Measurements from ENCODE around the gene ZCCHC24.

Gene ZCCHC24

DNA sequence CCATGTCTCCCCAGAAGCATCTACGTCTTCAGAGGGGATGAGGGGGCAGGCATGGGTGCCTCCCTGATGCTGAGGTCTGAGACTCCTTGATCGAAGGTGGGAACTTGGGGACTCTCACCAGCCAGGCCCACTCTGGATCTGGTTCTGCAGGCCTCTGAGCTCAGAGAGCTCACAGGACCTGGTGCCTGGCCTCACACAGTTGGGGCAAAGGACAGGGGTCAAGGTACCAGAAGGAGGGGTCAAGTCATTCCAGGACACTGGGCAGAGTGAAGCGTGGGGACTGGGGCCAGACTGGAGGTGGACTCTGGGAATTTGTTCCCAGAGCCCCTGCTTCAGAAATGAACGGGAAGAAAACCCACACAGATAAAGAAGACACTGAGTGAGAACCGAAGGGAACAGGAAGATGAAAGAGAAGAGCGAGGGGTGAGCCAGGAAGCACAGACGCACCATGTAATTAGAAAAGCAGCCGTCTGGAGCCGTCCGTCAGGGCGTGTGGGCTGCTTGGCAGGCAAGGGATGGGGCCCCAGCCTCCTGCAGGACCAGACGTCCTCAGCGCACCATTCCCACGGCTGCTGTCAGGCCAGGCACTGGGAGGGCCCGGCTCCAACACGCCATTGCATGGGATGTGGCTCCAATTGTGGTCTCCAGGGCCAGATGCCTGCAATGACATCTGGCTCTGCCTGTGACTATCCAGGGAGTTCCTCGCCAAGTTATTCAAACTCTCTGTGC lies 47.7 kb downstream of the ZCCHC24 start:
- H3K4me1 Mint-ChIP-seq (ENCODE audit: low read depth) = no peaks in the 10 kb centered on the region
- no peak overlapping the region for H3K27ac Mint-ChIP-seq
- no peaks in the 10 kb centered on the region for H3K36me3 Mint-ChIP-seq
- no peak overlapping the region for H3K4me3 Mint-ChIP-seq
- no peaks in the 10 kb centered on the region for H3K27me3 Mint-ChIP-seq
- H3K9me3 Mint-ChIP-seq (ENCODE audit: low read depth) = no peaks in the 10 kb centered on the region

DNA sequence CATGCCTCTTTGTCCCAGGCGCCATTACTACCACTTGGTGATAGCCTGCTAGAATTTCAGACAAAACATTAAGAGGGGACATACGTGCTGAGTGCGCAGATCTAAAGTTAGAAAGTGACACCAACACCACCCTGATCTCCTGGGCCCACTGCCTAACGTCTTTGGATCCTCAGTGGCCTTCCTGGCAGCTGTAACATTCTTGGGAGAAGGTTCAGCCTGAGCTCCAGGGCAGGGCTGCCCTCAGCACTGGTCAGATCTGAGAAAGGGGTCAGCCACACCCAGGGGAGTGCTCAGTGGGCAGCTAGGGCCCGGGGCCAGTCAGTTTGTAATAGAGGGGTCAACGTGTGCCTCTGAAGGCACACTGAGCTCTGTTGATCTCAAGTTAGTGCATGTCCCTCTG lies 48.4 kb downstream of the ZCCHC24 start:
- no peaks in the 10 kb centered on the region for H3K9me3 Mint-ChIP-seq (ENCODE audit: low read depth)
- no peaks in the 10 kb centered on the region for H3K36me3 Mint-ChIP-seq
- H3K4me3 Mint-ChIP-seq = no peak overlapping the region
- H3K27ac Mint-ChIP-seq = no peak overlapping the region
- H3K27me3 Mint-ChIP-seq = no peaks in the 10 kb centered on the region
- no peaks in the 10 kb centered on the region for H3K4me1 Mint-ChIP-seq (ENCODE audit: low read depth)

DNA sequence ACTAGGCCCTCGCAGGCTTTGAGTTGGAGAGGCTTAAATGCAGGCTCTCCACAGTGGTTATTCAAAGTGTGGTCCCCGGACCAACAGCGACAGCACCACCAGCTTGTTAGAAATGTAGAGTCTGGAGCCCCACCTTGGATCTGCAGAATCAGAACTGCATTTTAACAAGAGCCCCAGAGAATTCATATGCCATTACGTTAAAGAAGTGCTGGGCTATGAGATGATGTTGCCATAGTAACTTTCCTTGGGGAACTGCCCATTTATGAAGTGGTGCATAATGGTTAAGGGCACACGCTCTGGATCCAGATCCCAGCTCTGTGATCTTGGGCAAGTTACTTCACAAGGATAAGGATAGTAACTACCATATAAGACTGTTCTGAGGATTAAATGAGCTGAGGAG lies 48.9 kb downstream of the ZCCHC24 start:
- Mint-ChIP-seq H3K36me3 (no peaks in the 10 kb centered on the region), H3K4me1 (ENCODE audit: low read depth) (no peaks in the 10 kb centered on the region), H3K9me3 (ENCODE audit: low read depth) (no peaks in the 10 kb centered on the region), H3K27ac (no peak overlapping the region), H3K27me3 (no peaks in the 10 kb centered on the region), H3K4me3 (no peak overlapping the region)

DNA sequence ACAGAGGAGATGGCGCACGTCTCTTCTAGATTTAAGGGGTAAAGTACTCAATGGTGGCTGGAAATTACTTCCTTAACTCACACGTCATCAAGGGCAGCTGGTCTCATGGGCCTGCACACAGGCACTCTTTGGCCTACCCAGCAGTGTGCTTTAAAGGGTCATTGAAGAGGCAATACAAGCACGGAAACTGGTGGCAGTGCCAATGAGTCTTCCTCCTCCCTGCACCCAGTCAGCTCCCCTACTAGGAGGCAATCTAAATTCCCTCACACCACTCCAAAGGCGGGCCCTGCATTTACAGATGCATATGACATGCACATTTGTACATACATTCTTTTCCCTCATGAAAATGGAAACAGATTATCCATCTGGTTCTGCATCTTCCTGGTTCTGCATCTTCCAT lies 50.8 kb downstream of the ZCCHC24 start:
- Mint-ChIP-seq H3K27me3 (no peaks in the 10 kb centered on the region), H3K27ac (no peak overlapping the region), H3K36me3 (no peaks in the 10 kb centered on the region), H3K9me3 (ENCODE audit: low read depth) (no peaks in the 10 kb centered on the region), H3K4me3 (no peak overlapping the region), H3K4me1 (ENCODE audit: low read depth) (no peaks in the 10 kb centered on the region)

DNA sequence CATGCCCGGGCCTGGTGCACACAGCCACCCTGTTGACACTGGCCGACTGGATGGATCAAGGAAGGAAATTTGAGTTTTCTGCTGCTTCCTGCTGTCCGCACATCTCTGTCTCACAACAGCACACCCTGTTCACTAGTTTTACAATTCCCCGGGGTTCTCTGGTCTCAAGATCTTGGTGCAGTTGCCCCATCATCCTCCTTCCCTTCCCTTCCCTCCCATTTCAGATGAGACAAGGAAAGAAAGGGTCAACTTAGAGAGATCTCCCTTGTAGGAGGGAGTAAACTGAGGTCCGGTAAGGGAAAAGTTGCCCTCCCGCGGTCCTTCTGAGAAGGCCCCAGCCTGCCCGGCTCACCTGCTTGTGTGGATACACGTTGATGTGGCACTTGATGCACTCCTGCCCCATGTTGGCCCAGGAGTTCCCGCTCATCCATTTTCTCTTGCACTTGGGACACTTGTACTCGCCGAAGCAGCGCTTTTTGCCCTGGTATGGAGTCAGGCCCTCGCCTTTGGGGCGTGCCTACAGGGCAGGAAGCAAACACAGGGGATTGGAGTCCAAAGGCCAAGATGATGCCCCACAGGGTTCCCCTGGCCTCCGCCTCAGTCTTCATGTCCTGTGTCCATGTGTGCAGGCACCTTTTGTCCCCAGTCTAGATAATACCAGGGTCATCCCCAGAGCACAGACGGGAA lies 51.4 kb downstream of the ZCCHC24 start:
- no peaks in the 10 kb centered on the region for H3K27me3 Mint-ChIP-seq

DNA sequence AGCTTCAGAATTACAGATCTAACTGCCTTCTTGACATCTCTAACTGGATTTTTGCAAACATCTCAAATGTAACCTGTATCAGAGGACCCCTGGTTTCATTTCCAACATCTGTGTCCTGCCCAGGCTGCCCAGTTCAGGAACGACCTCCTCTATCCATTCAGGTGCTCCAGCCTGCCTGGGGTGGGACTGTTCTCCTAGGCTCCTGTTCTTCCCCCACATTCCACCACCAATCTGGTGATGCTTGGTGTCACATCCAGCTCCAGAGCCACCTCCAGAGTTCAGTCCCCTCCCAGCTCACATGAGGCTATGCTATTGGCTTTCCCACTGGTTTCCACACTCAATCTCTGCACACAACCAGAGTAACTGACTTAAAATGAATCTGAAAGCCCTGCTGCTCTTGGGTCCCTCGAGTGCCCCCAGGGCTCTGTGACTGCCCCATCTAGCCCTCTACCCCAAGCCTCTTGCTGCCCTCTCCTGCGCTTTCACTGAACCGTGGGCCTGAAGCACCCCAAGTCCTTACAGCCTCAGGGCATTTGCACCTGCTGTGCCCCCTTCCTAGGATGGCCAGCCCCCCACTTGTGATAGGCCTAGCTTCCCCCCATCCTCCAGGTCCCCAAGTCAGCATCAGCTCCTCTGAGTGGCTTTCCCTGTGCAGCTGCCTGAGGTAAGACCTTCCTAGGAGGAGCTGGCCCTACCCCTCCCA lies 52.1 kb downstream of the ZCCHC24 start:
- Mint-ChIP-seq H3K4me1 (ENCODE audit: low read depth) (no peaks in the 10 kb centered on the region), H3K27me3 (no peaks in the 10 kb centered on the region), H3K27ac (no peak overlapping the region), H3K36me3 (no peaks in the 10 kb centered on the region), H3K9me3 (ENCODE audit: low read depth) (no peaks in the 10 kb centered on the region), H3K4me3 (no peak overlapping the region)

More for the DNA sequence above, 51.4 kb downstream of the ZCCHC24 start:
- H3K4me1 Mint-ChIP-seq (ENCODE audit: low read depth) = no peaks in the 10 kb centered on the region
- H3K27ac Mint-ChIP-seq = no peak overlapping the region
- no peaks in the 10 kb centered on the region for H3K9me3 Mint-ChIP-seq (ENCODE audit: low read depth)
- no peak overlapping the region for H3K4me3 Mint-ChIP-seq
- no peaks in the 10 kb centered on the region for H3K36me3 Mint-ChIP-seq

DNA sequence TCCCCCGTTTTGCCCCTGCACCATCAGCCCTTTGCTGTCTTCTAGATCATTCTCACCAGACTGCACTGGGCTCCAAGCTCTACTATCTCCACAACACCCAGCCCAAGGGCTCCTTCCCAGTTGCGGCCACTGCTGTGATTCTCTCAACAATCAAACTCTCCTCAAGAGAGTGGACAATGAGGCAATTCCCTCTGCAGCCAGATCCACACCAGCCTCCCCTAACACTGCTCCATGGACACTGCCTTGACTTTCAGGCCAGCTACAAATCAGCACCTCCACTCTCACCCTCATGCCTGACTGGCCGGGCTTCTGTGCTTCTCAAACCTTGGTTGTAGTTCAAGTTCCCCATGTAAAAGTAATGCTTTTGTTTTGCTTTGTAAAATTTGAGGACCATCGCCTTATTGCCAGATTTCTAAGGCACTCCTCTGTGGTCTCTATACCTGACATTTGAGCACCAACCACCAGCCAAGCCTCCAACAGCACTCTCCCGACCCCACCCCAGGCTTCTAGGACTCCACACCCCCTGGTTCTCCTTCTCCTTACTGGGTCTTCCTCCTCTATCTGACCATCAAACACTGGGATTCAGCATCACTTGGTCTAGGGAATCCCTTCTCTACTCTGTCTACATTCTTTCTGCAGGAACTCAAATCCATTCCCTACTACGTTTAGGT lies 52.8 kb downstream of the ZCCHC24 start:
- no peak overlapping the region for H3K4me3 Mint-ChIP-seq
- H3K27ac Mint-ChIP-seq = no peak overlapping the region
- H3K27me3 Mint-ChIP-seq = no peaks in the 10 kb centered on the region
- no peaks in the 10 kb centered on the region for H3K36me3 Mint-ChIP-seq
- H3K4me1 Mint-ChIP-seq (ENCODE audit: low read depth) = no peaks in the 10 kb centered on the region
- no peaks in the 10 kb centered on the region for H3K9me3 Mint-ChIP-seq (ENCODE audit: low read depth)

DNA sequence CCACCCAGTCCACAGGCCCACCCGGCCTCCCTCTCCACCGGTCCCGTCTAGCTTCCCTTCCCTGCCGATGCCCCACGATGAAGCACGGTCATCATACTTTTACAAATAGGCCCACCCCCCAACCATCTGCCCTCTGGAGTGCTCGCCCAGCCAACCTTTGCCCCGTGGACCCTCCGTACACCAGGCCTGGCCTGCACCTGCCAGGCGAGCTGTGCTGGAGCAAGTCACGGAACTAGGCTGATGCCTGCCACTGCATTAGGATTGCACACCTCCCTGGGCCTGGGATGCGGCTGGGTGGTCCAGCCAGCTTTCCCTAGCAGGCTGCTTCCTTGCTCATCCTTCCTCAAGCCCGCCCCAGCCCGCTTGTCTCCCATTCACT lies 53.4 kb downstream of the ZCCHC24 start:
- H3K27ac Mint-ChIP-seq = no peak overlapping the region

DNA sequence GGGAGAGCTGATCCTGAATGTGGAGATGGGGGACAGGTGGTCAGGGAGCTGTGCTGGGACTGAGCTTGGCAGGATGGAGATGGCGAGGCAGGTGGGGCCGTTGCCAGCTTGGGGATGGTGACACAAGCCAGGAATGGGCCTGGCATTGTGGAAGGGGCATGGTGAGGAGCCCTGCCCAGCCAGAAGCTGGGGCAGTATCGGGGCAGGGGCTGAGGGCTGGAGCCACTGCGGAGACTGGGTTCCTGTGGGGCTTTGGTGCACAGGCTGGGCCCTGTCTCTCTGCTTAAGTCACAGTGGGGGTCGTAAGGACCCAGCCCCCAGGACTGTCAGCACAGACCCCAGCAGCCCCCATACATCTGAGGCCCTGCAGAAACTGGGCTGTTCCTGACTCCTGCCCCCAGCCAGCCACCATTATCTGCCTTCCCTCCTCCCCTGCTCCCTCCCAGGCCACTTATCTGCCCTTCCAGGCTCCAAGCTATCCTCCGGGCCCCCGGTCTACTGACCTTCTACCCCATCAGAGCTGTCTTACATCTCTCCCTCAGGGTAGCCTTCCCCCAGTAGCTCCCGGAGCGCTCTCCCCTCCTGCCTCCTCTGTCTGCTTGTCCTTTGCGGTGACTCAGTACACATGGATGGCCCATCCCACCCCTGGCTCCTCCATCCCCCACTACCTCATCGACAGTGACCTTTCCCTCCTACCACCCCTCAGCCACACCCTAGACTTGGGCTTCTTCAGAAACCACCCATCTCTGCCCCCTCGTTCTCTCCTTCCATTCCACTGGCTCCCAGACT lies 54.0 kb downstream of the ZCCHC24 start:
- no peak overlapping the region for H3K27ac Mint-ChIP-seq
- H3K4me1 Mint-ChIP-seq (ENCODE audit: low read depth) = no peaks in the 10 kb centered on the region
- no peaks in the 10 kb centered on the region for H3K27me3 Mint-ChIP-seq
- no peaks in the 10 kb centered on the region for H3K9me3 Mint-ChIP-seq (ENCODE audit: low read depth)
- H3K4me3 Mint-ChIP-seq = no peak overlapping the region
- H3K36me3 Mint-ChIP-seq = no peaks in the 10 kb centered on the region

More for the DNA sequence above, 53.4 kb downstream of the ZCCHC24 start:
- no peak overlapping the region for H3K4me3 Mint-ChIP-seq
- no peaks in the 10 kb centered on the region for H3K4me1 Mint-ChIP-seq (ENCODE audit: low read depth)
- no peaks in the 10 kb centered on the region for H3K36me3 Mint-ChIP-seq
- H3K9me3 Mint-ChIP-seq (ENCODE audit: low read depth) = no peaks in the 10 kb centered on the region
- H3K27me3 Mint-ChIP-seq = no peaks in the 10 kb centered on the region

DNA sequence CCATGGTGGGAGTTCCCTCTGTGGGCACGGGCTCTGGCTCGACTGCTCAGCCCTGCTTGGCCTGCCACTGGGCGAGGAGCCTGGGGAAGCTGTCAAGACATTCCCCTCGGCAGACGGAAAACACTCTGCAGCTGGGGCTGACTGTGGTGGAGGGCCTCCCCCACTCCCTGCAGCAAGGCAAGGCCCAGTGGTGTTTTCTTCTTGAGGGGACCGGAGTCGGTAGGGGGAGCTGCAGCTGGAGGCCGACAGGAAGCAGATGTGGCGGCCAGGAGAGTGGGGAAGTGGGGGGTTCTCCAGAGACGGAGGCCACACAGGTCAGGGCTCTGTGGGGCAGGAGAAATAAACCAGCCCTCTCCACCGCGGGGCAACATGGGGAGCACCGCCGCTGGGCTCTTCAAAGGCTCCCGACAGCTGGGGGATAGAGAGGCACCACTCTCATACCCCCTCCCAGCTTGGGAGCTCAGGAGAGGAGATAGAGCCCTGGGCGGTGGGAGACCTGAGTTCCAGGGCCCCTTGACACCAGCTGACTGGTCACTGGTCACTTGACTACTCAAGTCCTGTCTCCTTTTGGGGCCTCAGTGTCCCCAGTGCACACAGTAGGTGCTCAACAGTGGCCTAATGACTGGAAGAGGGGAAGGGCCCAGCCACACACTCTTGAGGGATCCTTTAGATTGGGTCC lies 54.7 kb downstream of the ZCCHC24 start:
- Mint-ChIP-seq H3K4me1 (ENCODE audit: low read depth) (no peaks in the 10 kb centered on the region), H3K27me3 (no peaks in the 10 kb centered on the region), H3K27ac (no peak overlapping the region), H3K36me3 (no peaks in the 10 kb centered on the region), H3K9me3 (ENCODE audit: low read depth) (no peaks in the 10 kb centered on the region), H3K4me3 (no peak overlapping the region)

DNA sequence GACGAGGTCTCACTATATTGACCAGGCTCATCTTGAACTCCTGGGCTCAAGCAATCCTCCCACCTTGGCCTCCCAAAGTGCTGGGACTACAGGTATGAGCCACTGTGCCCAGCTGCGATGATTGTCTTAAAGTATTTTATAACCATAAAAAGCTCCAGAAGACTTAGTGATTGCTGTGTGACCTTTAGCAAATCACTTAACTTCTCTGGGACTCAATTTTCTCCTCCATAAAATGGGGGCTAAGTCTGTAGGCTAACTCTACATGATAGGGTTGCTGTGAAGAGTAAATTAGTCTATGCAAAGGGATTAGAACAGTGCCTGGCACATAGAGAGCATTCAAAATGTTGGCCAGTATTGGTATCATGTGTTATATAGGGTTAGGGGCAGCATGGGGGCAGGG lies 55.4 kb downstream of the ZCCHC24 start:
- Mint-ChIP-seq H3K4me1 (ENCODE audit: low read depth) (no peaks in the 10 kb centered on the region), H3K9me3 (ENCODE audit: low read depth) (no peaks in the 10 kb centered on the region), H3K27ac (no peak overlapping the region), H3K27me3 (no peaks in the 10 kb centered on the region), H3K4me3 (no peak overlapping the region), H3K36me3 (no peaks in the 10 kb centered on the region)

DNA sequence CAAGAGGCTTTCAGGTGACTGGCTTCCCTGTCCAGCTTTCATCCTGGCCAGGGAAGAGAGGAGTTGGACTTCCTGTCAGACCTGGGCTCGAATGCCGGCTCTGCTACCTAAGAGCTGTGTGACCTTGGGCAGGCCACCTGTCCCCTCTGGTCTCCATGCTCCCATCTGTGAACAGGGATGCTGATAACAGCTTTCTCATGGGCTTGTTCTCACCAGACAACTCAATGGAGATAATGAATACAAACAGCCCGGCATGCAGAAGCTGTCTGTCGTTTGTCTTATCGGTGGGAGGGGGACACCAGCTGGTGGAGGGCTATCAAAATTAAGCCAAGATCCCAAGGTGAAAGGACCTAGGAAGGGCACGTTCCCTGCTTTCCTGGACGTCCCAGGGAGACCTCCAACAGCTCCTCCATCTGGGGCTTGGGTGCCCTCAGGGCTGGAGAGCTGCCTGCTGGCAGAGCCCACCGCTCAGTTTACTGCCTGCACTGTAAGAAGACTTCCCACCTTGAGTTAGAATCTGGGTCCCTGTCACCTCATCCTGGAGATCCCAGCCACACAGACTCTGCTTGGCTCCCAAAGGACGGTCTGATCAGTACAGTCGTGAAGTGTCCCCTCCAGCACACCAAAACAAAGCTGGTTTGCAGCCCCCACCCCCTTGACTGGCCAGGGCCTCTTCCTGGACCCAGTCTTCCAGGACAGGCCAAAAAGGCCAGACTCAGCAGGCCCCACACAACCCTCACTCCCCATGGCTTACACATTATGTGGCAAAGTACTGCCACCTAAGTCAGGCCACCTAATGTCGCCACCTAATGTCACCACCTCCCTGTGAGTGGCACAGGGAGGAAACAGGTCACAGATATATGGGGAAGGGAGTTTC lies 57.2 kb downstream of the ZCCHC24 start:
- H3K27me3 Mint-ChIP-seq = no peaks in the 10 kb centered on the region
- no peaks in the 10 kb centered on the region for H3K36me3 Mint-ChIP-seq
- no peak overlapping the region for H3K4me3 Mint-ChIP-seq
- H3K4me1 Mint-ChIP-seq (ENCODE audit: low read depth) = no peaks in the 10 kb centered on the region
- H3K27ac Mint-ChIP-seq = no peak overlapping the region
- H3K9me3 Mint-ChIP-seq (ENCODE audit: low read depth) = no peaks in the 10 kb centered on the region

DNA sequence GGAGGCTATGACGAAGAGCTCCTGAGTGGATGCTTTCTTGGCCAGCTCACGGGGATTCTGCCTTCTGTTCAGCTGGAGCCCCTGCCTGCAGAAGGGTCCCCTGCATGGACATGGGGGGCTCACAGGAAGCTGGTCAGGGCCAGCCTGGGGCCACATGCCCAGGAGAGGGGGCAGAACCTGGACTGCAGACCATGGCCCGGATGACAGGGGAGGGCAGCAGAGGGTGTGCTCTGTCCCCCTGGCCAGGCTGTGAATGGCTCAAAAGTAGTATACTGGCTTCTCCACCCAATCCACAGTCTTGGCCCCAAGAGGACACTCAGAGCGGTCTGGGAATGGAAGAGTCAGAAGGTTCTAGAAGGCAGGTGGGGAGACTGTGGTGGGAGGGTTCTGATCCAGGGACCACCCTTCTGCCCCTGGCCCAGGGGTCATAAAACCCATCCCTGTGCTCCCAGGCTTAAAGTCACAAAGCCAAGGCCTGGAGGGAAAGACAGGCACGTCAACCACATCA lies 57.9 kb downstream of the ZCCHC24 start:
- H3K27ac Mint-ChIP-seq = no peak overlapping the region
- no peaks in the 10 kb centered on the region for H3K9me3 Mint-ChIP-seq (ENCODE audit: low read depth)
- no peak overlapping the region for H3K4me3 Mint-ChIP-seq
- no peaks in the 10 kb centered on the region for H3K27me3 Mint-ChIP-seq
- H3K4me1 Mint-ChIP-seq (ENCODE audit: low read depth) = no peaks in the 10 kb centered on the region
- H3K36me3 Mint-ChIP-seq = no peaks in the 10 kb centered on the region

Measured in activated naive CD8-positive, alpha-beta T cell (primary cell).